ENCODE measurements around the gene MYH15.
"Not testable (repeated sequence)": the region's sequence is repeated elsewhere in the genome, so short reads cannot be mapped to it uniquely, and the experiment has no call there.

Gene MYH15

GRCh38 chr3:108381529-108382140, 128.8 kb downstream of the MYH15 start:
- no peak for DNase-seq

GRCh38 chr3:108380128-108380795, 130.1 kb downstream of the MYH15 start:
- no peak for DNase-seq

DNA sequence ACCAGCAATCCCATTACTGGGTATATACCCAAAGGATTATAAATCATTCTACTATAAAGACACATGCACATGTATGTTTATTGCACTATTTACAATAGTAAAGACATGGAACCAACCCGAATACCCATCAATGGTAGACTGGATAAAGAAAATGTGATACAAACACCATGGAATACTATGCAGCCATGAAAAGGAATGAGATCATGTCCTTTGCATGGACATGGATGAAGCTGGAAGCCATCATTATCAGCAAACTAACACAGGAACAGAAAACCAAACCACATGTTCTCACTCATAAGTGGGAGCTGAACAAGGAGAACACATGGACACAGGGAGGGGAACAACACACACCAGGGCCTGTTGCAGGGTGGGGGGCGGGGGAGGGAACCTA, 131.4 kb downstream of the MYH15 start:
- DNase-seq, result not testable (repeated sequence)

- no peak for DNase-seq
Observed at GRCh38 chr3:108378153-108378951, 132.0 kb downstream of the MYH15 start.

- no peak for DNase-seq
Observed at GRCh38 chr3:108377384-108377783, 133.0 kb downstream of the MYH15 start.

GRCh38 chr3:108376026-108376425, 134.4 kb downstream of the MYH15 start:
- no peak for DNase-seq

DNA sequence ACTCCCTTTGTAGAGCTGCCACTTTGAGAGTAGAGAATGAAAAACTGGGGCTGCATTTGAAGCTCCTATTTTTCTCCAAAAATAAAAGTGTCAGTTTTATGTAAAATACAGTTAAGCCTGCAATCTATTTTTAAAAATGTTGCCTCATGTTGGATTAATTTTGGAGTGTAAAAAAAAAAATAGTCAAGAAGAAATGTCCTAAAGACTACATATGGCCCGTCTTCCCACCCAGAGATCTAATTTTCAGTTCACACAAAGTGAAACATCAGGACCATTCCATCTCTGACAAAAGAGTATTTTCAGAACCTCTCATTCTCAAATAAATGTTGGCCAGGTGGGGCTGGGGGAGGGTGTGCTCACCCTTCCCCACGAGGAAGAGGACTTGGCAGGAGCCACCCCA, 151.4 kb downstream of the MYH15 start:
- no peak for DNase-seq

- no peak for DNase-seq
Observed at GRCh38 chr3:108357042-108357441, 153.4 kb downstream of the MYH15 start.

GRCh38 chr3:108354562-108354961, 155.8 kb downstream of the MYH15 start:
- DNase-seq, result no peak

DNA sequence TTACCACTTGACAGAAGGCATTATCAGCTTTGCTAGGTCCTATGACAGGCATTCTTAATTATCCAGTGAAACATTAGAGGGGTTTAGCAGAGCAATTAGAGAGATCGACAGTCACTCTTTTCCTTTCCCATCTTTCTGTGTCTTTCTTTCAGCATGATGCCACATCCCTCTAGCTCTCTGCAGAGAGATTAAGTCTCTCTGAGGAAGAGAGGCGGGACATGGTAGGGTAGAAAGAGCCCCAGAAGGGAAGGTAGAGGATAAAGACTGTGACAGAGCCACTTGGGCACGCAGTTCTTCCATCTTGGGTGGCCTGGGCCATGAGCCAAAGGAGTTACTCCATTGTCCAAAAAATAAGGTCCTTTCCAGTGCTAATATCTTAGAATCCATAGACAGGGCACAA, 158.2 kb downstream of the MYH15 start:
- DNase-seq, result no peak

DNA sequence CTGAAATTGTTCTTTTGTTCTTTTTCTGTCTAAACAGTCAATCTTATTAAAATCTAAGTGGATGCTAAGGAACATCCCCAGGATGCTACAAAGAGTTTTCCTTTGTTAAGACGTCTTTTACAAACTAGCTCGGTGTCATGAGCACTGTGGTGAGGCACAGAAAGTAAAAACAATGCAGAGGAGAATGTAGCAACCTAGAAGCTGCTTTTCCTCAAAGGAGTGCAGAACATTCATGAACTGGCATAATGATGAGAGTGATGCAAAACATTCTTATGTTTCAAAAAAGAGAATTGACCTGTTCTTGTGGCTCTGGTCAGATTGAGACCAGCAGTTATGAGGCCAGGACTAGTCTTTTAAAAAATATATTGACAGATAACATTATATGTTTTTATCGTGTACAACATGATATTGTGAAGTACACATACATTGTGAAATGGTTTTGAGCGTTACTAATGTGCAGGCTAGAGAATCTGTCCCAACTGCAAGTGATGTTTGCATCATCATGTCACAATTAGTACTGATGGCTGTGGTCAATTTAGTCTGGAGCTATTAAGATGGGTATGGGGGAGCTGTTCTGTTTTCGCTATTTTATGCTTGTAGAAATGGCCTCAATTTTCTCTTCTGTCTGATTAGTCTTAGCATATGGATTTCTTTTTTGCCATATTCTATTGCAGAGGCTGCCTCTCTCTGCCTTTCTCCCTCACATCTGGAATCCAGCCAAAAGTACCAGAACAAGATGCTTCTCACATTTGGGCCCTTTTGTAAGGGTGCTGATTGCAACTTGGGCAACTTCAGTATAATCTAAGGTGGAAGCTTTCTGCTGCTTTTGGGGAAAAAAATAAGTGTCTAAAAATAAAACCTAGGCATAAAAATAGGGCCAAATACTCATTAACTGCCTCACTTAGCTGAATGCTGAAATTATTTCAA, 163.8 kb downstream of the MYH15 start:
- no peak for DNase-seq

DNA sequence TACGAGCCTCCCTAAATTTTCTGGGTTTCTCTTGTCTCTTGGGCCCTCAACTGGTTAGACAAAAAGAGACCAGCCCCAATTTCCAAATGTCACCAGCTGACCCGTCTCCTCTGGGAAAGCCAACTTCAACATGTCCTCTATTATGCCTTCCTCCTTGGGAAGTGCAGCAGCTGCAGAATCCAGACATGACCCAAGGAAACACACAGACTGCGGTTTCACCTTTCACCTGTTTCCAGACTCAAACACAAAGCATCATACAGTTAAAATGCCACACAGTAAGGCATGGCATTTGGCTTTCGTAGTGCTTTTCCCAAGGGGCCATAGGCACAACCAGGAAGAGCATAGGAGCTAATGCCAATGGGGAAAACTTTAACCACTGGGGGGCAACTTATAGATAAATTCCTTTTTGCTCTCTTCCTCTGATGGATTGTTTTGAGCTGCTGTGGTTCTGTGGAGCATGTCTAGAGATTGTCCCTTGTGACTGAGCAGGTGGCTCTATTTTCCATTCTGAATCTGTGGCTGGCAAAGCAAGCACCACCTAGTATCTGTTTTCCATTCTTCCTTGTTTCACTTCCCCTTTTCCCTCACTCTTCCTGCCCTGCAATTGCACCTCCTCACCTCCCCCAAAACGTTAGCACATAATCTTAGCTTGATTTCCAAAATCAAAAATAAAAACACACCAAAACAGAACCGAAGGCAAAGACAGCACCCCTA, 164.7 kb downstream of the MYH15 start:
- no peak for DNase-seq

DNA sequence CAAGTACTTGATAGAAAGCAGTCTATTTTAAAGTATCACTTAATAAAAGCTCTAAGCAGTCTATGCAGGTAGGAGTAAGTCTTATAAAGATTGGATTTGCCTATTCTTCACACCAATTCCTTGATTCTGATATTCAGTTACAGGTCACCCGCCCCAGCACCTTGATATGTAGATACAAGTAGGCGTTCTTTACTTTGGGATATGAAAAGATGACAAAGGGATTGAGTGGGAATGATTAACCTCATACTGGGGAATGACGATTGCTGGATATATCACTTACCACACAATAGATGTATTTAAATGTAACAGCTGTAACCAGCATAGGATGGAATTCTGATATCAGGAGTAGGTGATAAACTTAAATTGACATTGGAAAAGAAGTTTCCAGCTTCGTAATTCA, 166.9 kb downstream of the MYH15 start:
- no peak for DNase-seq

DNA sequence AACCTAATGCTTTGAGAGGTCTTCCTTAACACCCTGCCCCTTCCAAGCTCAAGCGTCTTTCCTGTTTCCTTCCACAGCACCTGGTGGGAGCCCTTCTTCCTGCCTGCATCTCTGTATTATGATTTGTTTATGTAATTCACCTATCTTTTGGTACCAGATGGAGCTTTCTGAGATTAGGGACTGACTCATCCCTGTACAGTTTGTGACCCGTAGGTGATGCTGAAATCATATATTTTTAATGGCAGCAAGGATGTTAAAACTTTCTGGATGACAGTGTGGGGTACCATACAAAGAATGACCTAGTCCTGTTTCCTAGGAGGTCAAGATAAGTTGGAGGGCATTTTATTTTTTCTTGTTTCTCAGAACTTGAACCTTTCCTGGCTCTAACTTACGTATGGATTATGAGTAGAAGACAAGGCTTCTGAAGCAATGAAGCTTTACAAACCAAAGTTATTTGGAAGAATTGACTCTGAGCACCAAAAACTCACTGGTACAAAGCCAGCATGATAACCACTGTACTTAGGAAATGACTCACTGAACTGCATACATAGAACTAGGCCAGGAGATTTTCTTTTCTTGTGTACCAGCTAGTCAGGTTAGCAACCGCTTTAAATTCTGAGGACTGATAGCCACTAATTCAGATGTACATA, 167.4 kb downstream of the MYH15 start:
- no peak for DNase-seq

- DNase-seq, result no peak
Observed at GRCh38 chr3:108341911-108342310, 168.5 kb downstream of the MYH15 start.

GRCh38 chr3:108338901-108339545, 171.4 kb downstream of the MYH15 start:
- DNase-seq, result no peak

GRCh38 chr3:108334701-108335100, 175.7 kb downstream of the MYH15 start:
- DNase-seq, result no peak

DNA sequence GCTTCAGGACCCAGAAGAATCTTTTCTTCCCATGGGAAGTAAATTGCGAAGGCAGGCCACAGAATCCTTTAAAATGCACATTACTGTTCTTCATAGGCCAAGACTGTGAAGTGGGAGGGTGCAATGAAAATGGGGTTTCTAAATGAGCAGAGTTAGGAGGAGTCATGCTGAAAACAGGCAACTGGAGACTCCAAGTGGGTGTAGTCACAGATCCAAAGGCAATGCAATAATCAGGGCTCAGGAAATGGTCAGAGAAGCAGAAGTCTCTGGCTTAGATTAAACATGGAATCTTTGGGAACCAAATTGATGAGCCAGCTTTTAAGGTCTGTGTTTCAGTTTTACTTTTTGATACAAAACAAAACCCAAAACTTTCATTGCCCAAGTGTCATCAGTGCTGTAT, 176.4 kb downstream of the MYH15 start:
- no peak for DNase-seq

GRCh38 chr3:108331792-108332191, 178.6 kb downstream of the MYH15 start:
- DNase-seq, result no peak

All from activated CD8-positive, alpha-beta memory T cell treated with anti-CD3 and anti-CD28 coated beads, Interleukin-2, amount 50 U/mL, for 48 hours (primary cell).